NB4 (cell line): ENCODE measurements around the gene TMEM252.

Experiments used
- POLR2A ChIP-seq: IDR thresholded peaks from 2 replicates; pipeline ENCODE4 v1.6.1; 2011; ENCODE audit warnings: mild to moderate bottlenecking; ENCODE audit not compliant: insufficient read length; ENCODE audit errors: extremely low read depth
- TF ChIP-seq, protein P1 (sequence below): IDR thresholded peaks from one replicate; pipeline ENCODE4 v1.5.1; 2012; ENCODE audit warnings: low read depth, low read length

DNA sequence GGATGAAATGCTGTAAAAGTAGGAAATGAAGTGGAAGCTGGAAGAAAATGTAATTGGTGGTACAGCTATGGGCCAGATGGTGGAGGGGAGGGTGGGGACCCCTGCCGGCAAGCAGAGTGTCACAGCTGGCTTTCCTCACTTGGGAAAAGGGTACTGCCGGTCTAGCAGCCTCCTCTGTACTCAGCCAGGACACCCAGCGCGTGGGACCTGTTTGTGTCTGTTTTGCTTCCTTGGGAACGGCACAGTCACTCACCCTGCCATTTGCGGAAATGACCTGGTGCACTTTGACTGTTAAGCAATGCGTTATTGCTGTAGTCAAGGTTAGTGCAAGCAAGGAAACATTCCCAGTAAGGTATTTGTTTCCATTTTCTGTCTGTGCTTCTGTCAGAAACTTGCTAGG lies 10.1 kb downstream of the TMEM252 start:
- TF ChIP-seq, protein P1, sequence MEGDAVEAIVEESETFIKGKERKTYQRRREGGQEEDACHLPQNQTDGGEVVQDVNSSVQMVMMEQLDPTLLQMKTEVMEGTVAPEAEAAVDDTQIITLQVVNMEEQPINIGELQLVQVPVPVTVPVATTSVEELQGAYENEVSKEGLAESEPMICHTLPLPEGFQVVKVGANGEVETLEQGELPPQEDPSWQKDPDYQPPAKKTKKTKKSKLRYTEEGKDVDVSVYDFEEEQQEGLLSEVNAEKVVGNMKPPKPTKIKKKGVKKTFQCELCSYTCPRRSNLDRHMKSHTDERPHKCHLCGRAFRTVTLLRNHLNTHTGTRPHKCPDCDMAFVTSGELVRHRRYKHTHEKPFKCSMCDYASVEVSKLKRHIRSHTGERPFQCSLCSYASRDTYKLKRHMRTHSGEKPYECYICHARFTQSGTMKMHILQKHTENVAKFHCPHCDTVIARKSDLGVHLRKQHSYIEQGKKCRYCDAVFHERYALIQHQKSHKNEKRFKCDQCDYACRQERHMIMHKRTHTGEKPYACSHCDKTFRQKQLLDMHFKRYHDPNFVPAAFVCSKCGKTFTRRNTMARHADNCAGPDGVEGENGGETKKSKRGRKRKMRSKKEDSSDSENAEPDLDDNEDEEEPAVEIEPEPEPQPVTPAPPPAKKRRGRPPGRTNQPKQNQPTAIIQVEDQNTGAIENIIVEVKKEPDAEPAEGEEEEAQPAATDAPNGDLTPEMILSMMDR, result no peak
- no peak for TF ChIP-seq POLR2A
